Smooth muscle cell (in vitro differentiated cells): ENCODE results near the gene FRMD4A. TPM values are rescaled to one million over a fixed set of nuclear protein-coding genes. Genes with fewer than 3 reads are reported as not detected.

Source experiments
- DNase-seq: peaks from one replicate; lab custom pipeline; 2025; ENCODE audit not compliant: unreplicated experiment; lab: John Stamatoyannopoulos, UW
- H2AFZ ChIP-seq: fragments of 200-600 bp; sonication (generic); 2 replicates; pipeline ENCODE4 v1.6.0; 2016; ENCODE audit warnings: antibody characterized with exemption, low read depth, mild to moderate bottlenecking
- H3F3A ChIP-seq: fragments of 200-600 bp; sonication (generic); 2 replicates; pipeline ENCODE4 v1.6.0; 2017; ENCODE audit warnings: antibody characterized with exemption, low read depth
- H3K27ac ChIP-seq: fragments of 200-600 bp; sonication (generic); 2 replicates; pipeline ENCODE4 v1.5.1; 2016; ENCODE audit warnings: low read depth, mild to moderate bottlenecking
- H3K27me3 ChIP-seq: fragments of 200-600 bp; sonication (generic); 2 replicates; pipeline ENCODE4 v1.6.1; 2016; ENCODE audit warnings: low read depth, mild to moderate bottlenecking
- H3K36me3 ChIP-seq: fragments of 200-600 bp; sonication (generic); 2 replicates; pipeline ENCODE4 v1.5.1; 2016; ENCODE audit warnings: low read depth
- H3K4me1 ChIP-seq: fragments of 200-600 bp; sonication (generic); 2 replicates; pipeline ENCODE4 v1.5.1; 2016; ENCODE audit warnings: low read depth
- H3K4me2 ChIP-seq: fragments of 200-600 bp; sonication (generic); 2 replicates; pipeline ENCODE4 v1.6.0; 2016; ENCODE audit warnings: mild to moderate bottlenecking
- H3K4me3 ChIP-seq: fragments of 200-600 bp; sonication (generic); 2 replicates; pipeline ENCODE4 v1.5.1; 2016; ENCODE audit warnings: mild to moderate bottlenecking
- H3K79me2 ChIP-seq: fragments of 200-600 bp; sonication (generic); 2 replicates; pipeline ENCODE4 v1.6.0; 2016; ENCODE audit warnings: low read depth, mild to moderate bottlenecking
- H3K9ac ChIP-seq: fragments of 200-600 bp; sonication (generic); 2 replicates; pipeline ENCODE4 v1.6.0; 2016; ENCODE audit warnings: low read depth
- H3K9me3 ChIP-seq: fragments of 200-600 bp; sonication (generic); replicated peaks from 2 replicates; pipeline ENCODE4 v1.5.1; 2016; ENCODE audit warnings: low read depth
- H4K20me1 ChIP-seq: fragments of 200-600 bp; sonication (generic); 2 replicates; pipeline ENCODE4 v1.6.0; 2016; ENCODE audit warnings: low read depth
- CTCF ChIP-seq: fragments of 200-600 bp; sonication (generic); IDR thresholded peaks from 2 replicates; pipeline ENCODE4 v1.5.1; 2017; ENCODE audit warnings: borderline replicate concordance, mild to moderate bottlenecking, antibody characterized with exemption; ENCODE audit not compliant: insufficient read depth, poor library complexity, severe bottlenecking
- WGBS: methylation state at CpG from one replicate; pipeline ENCODE4 v1.1.7; 2016; ENCODE audit warnings: low lambda C conversion rate; 5-methylcytosine and 5-hydroxymethylcytosine counted together
- polyA plus RNA-seq: library from polyadenylated mRNA; unstranded; fragments of >200 nt; fragmentation: Nextera tagmentation; extraction: Ambion mirVana; gene quantifications from 2 replicates; pipeline ENCODE4 v1.2.1, GENCODE V29; 2016
- total RNA-seq: library from RNA; depleted of rRNA; stranded (reverse); fragments of >200 nt; gene quantifications from 2 replicates; pipeline ENCODE4 v1.2.3, GENCODE V29; 2014

Gene FRMD4A
- total and polyA plus RNA-seq, 2 experiments from 2014 or later = 3.0 to 5.4 TPM

DNA sequence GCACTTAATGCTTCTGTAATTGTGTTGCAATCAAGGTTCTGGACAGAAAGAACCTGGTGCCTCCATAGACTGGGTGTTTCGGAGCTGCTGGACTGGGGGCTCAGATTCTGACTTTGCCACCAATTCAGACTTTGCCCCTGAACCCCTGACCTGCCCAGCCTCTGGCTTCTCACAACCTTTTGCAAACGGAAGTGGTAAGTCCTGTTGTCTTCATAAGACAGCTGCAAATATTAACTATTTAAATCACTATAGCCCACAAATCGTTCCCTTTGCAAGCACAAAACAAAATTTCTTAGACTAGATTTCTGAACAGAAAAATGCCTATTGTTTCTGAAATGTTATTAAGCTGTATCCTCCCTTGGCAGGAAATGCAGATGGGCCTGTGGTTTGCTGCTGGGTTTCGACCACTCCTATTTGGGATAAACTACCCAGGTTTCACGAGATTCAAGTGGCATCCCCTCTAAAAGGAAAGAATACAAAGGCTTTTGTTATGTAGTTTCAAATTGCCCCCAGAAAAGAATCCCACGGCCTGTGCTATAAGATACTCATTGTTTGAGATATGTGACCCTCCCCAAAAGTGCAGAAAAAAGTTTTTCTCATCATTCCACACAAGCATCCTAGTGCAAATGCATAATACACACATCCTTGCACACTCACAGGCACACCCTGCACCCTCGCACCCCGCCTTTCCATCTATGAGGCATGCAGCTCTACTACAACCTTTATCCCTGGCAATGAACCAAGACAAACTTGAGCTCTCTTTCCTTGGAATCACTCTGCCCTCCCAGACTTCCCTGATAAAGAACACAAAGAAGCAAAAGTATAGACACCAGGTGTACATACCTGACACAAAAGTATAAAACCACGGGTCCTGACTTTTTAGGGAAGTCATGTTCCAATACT is 534.8 kb downstream of the FRMD4A start:
- Histone ChIP-seq H2AFZ (no peak overlapping the region), H3K27ac (no peak overlapping the region), H3K9me3 (no peaks in the 10 kb centered on the region), H3K4me2 (no peak overlapping the region), H3K27me3 (peaks cover 35% of the 10 kb centered on the region), H3K4me3 (no peak overlapping the region), H3F3A (no peaks in the 10 kb centered on the region), H3K36me3 (no peaks in the 10 kb centered on the region), H4K20me1 (no peaks in the 10 kb centered on the region), H3K79me2 (no peaks in the 10 kb centered on the region), H3K9ac (no peak overlapping the region), H3K4me1 (no peaks in the 10 kb centered on the region)
- TF ChIP-seq CTCF = no peak
- DNase-seq = no peak
- 89% methylated on average over 9 of the region's 9 CpGs for WGBS

DNA sequence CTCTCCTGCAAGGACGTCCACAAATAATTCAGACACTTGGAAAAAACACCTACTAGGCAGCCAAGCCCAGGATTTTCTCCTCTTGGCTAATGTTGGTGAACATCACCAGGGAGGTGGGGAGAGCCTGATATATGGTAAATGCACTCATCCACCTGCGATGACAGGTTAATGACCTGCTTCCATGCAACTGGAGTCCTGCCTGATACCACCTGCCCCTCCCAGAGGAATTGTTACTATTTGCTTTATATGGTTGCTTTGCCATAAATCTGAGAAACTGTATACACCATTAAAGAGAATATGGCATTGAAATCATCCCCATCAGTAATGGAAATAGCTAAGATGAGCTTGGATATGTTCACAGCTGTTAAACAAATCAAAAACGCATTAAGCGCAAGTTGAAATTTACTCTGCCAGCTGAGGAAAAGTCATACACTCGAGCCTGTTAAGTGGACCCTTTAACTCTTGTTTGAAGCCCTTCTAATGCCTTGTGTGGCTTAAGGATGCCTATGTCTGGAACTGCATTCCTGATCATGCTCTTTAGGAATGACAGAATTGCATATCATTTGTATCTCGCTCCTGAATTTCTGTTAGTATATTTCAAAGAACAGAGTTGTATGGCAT is 535.6 kb downstream of the FRMD4A start:
- H3K4me2 ChIP-seq = no peak overlapping the region
- peaks cover 37% of the 10 kb centered on the region for H3K27me3 ChIP-seq
- TF ChIP-seq CTCF = no peak
- no peaks in the 10 kb centered on the region for H3F3A ChIP-seq
- H3K4me3 ChIP-seq = no peak overlapping the region
- no peaks in the 10 kb centered on the region for H3K9me3 ChIP-seq
- H3K27ac ChIP-seq = no peak overlapping the region
- H3K4me1 ChIP-seq = no peaks in the 10 kb centered on the region
- no peak overlapping the region for H3K9ac ChIP-seq
- 94% methylated on average over 6 of the region's 6 CpGs for WGBS
- H3K36me3 ChIP-seq = no peaks in the 10 kb centered on the region
- H2AFZ ChIP-seq = no peak overlapping the region
- no peaks in the 10 kb centered on the region for H3K79me2 ChIP-seq
- H4K20me1 ChIP-seq = no peaks in the 10 kb centered on the region
- no peak for DNase-seq

- Histone ChIP-seq H2AFZ (no peak overlapping the region), H3K9ac (no peak overlapping the region), H3K27me3 (peaks cover 36% of the 10 kb centered on the region), H3K79me2 (no peaks in the 10 kb centered on the region), H3K27ac (no peak overlapping the region), H3F3A (no peaks in the 10 kb centered on the region), H4K20me1 (no peaks in the 10 kb centered on the region), H3K9me3 (no peaks in the 10 kb centered on the region), H3K4me2 (no peak overlapping the region), H3K36me3 (no peaks in the 10 kb centered on the region), H3K4me1 (no peaks in the 10 kb centered on the region), H3K4me3 (no peak overlapping the region)
- WGBS = 98% methylated on average over 5 of the region's 5 CpGs
- no peak for DNase-seq
- no peak for TF ChIP-seq CTCF
These were observed 538.7 kb downstream of the FRMD4A start for GRCh38 chr10:13792006-13792405.
